GM19438 (cell line): Measurements from ENCODE around the gene IRGC.
"Not testable (repeated sequence)": the region's sequence is repeated elsewhere in the genome, so short reads cannot be mapped to it uniquely, and the experiment has no call there.

Experiments used
- ATAC-seq: cut with Tn5 transposase; IDR thresholded peaks from one replicate; pipeline ENCODE4 v1.9.1; 2021; ENCODE audit warnings: low read depth; ENCODE audit not compliant: unreplicated experiment

IRGC gene

GRCh38 chr19:43715776-43716175 is at the start of gene IRGC:
Gene IRGC, plus strand, starts transcription at chr19:43716076. Its CDS starts 2,483 bp downstream, at chr19:43718559.
- no peak for ATAC-seq

DNA sequence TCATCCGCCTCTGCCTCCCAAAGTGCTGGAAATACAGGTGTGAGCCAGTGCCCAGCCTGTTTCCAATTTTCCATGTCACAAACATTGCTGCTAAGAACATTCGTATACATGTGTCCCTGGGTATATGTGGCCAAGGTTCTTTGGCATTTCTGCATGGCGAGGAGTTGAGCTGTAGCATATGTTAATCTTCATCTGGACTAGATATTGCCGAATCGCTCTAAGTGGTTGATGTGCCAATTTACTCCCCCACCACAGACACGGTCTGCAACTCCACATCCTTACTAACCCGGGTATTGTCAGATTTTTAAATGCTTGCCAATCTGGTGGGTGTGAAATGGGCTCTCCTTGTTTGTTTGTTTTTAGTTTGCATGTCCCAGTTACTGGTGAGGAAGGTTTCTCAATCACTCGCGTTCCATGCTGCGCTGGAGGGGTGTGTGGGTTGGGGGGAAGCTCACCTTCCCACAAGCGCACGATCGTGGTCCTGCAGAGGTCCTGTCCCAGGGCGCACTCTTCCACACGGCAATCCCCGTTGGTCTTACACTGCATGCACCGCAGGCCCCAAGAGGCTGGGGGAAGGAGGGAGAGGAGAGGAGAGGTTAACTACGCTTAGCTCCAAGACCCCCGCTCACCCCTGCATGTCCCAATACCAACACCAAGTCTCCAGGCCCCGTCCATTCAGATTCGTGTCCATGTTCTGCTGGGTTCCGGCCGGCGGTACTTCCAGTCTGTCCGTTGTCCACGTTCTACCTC is 48.6 kb upstream of the IRGC start:
- ATAC-seq = no peak

GRCh38 chr19:43667876-43668405 is 47.9 kb upstream of the IRGC start:
- ATAC-seq = no peak

GRCh38 chr19:43668406-43669109 is 47.3 kb upstream of the IRGC start:
- peak; percentile 93 for ATAC-seq

GRCh38 chr19:43672061-43672679 is 43.7 kb upstream of the IRGC start:
- ATAC-seq = no peak

DNA sequence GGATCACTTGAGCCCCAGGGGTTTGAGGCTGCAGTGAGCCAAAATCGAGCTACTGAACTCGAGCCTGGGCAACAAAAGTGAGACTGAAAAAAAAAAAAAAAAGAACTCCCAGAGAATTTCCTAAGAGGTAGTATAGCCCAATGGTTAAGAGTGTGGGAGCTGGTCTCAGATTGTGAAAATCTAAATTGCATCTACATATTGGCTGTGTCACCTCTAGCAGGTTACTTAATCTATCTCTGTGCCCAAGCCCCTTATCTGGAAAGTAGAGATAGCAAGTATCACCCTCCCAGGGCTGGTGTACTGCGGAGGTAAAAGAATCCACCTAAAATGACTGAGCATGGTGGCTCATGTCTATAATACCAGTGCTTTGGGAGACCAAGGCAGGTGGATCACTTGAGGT is 42.2 kb upstream of the IRGC start:
- ATAC-seq = no peak

DNA sequence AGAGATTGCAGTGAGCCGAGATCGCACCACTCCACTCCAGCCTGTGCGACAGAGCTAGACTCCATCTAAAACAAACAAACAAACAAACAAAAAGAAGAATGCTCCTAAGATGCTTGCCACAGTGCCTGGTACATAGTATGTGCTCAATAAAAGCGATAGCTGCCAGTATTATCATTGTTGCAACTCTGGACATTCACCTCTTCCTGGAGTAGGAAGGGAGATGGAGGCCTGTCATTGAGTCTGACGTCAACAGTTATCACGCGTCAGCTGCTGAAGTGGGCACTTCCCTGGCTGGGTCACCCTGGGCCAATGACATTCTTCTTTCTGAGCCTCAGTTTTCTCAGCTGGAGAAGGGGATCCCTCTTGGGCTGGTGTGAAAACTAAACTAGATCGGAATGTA is 41.7 kb upstream of the IRGC start:
- ATAC-seq = no peak

GRCh38 chr19:43674596-43674995 is 41.3 kb upstream of the IRGC start:
- no peak for ATAC-seq

DNA sequence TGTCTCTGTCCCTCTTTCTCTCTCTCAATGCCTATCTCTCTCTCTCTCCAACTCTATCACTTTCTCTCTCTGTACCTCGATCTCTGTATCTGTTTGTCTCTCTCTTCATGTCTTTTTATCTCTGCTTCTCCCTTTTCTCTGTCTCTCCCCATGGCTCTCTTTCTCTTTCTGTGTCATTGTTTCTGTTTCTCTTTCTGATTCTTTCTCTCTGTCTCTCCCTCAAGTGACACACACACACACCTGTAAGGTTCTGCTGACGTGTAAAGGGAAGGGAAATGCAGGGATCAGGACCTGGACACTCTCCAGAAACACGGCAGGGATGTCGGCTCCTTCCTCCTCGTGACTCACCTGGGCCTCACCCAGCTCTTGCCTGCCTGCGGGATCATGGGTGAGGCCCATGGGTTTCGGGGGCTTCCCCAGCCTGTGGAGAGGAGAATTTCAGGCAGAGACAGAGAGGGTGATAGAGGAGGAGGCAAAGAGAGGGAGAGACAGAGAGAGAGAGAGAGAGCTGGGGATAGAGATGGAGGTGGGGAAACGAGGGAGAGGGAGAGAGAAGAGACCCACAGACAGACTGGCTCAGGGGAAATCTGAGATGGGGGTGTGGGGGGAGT is 40.5 kb upstream of the IRGC start:
- no peak for ATAC-seq

GRCh38 chr19:43675906-43676305 is 40.0 kb upstream of the IRGC start:
- no peak for ATAC-seq

GRCh38 chr19:43678512-43679261 is 37.2 kb upstream of the IRGC start:
- no peak for ATAC-seq

DNA sequence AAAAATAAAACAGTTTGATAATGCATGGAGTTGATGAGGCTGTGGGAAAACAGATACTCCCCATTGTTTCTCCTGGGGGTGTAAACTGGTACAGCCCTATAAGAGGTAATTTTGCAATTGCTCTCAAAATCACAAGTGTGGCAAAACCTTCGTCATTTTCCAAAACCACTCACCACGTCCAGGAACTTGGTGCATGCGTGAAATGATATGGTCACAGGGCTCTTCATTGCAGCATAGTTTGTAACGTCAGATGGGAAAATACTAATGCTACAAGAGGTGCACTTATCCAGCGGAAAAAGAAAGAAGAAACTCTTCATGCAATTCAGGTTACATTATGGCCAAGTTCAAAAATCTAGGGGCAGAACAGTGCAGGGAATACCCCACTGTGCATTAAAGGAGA is 34.1 kb upstream of the IRGC start:
- no peak for ATAC-seq

DNA sequence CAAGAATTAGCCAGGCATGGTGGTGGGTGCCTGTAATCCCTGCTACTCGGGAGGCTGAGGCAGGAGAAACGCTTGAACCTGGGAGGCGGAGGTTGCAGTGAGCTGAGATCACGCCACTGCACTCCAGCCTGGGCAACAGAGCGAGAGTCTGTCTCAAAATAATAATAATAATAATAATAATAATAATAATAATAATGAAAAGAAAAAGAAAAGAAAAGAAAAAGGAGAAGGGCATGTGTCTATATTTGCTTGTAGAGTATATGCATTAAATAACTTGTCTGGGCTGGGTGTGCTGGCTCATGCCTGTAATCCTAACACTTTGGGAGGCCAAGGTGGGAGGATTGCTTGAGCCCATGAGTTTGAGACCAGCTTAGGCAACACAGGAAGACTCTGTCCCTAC is 33.6 kb upstream of the IRGC start:
- not testable (repeated sequence) for ATAC-seq

- no peak for ATAC-seq
Observed at GRCh38 chr19:43682824-43683661, 32.8 kb upstream of the IRGC start.

GRCh38 chr19:43683905-43684304 is 32.0 kb upstream of the IRGC start:
- ATAC-seq = no peak

DNA sequence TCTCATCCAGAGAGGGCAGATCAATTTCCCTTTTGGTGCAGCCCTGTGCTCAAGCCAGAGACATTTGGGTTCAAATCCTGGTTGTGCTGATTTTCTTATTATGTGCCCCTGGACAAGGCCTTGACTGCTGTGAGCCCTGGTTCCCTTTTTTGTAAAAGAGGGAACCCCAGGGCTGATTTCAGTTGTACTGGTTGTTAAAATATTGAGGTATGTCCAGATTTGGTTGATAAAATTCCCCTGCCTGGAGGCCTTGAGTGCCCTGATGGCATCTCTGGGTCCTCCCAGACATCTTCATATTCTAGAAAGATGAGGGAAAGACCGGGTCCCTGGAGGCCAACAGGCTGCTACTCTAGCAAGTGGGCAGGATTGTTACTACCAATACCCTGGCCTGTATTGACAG is 31.6 kb upstream of the IRGC start:
- no peak for ATAC-seq

DNA sequence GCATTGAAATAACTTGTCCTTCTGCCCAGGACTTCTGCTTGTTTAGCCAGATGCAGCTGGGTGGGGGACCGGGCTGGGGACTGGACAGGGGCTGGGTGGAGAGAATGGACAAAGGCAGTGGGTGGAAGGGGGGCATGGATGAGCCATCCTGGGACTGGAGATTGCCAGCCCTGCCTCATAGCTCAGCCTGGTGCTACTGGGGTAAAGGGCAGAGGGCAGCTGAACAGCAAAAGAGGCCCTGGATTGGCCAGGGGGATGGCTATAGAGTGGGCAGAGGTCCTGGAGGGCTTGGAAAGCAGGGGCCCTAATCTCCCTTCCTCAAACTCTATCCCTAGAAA is 28.2 kb upstream of the IRGC start:
- ATAC-seq = no peak

GRCh38 chr19:43688059-43688701 is 27.7 kb upstream of the IRGC start:
- no peak for ATAC-seq

DNA sequence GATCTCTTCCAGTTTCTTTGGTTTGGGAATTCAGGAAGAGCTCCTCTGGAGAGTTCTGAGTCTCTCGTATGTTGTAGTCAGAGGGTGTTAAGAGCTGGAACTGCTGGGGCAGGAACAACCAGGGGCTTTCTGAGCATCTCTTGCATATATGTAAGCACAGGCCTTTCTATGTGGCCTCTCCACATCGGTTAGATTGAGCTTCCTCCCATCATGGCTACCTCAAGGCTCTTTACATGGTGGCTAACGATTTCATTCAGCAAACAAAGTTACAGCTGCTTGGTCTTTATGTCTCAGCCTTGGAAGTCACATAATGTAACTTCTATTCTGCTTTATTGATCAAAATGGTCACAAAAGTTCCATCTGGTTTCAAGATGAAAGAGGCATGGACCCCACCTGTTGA is 25.4 kb upstream of the IRGC start:
- ATAC-seq = no peak
